Stimulated activated CD4-positive, alpha-beta T cell treated with anti-CD3 and anti-CD28 coated beads, Interleukin-12 subunit alpha, Interleukin-12 subunit beta, amount 100 ng/mL, for 4 hours (primary cell): ENCODE results near the gene RIPK4.
"Not testable (repeated sequence)": the region's sequence is repeated elsewhere in the genome, so short reads cannot be mapped to it uniquely, and the experiment has no call there.

ENCODE experiments used
- DNase-seq: peaks from one replicate; pipeline ENCODE4 v3.0.0-alpha.2; 2020

Gene RIPK4

DNA sequence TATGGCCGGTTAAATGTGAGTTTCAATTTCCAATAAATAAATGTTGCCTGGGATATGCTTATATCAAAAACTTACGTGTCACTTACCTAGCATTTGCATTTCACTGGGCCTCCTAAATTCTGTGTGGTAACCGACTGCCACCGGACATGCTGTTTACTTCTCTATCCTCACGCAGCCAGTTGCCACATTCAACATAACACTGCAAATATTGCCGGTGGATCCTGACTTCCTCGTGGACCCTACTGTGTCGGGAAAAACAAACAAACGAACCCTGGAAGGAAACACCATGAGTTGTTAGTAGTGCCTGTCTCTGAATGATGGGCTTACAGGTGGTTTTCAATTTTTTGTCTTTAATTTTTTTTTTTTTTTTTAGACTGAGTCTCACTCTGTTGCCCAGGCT, 54.1 kb downstream of the RIPK4 start:
- DNase-seq = no peak

- DNase-seq = no peak
These were observed 54.7 kb downstream of the RIPK4 start for GRCh38 chr21:41712201-41712600.

DNA sequence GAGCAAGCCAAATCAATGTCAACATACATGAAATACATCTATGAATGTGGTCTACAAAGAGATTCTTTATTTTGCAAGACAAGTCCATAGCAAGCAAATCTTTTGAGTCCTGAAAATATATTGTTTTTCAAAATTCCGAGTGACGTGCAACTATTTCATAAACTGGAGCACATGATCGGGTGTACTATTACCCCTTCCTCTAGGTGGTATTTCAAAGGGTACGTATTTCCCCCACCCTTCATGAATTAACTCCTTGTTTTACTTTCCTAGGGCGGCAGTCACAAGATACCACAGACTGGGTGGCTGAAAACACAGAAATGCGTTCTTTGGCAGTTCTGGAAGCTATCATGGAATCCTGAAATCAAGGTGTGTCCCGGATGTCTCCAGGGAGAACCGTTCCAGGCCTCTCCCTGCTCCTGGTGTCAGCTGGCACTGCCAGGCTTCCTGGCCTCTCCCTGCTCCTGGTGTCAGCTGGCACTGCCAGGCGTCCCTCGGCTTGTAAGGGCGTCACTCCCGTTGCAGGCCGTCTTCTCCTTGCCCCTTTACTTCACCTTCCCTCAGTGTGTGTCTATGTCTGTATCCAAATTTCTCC, 55.3 kb downstream of the RIPK4 start:
- no peak for DNase-seq

DNA sequence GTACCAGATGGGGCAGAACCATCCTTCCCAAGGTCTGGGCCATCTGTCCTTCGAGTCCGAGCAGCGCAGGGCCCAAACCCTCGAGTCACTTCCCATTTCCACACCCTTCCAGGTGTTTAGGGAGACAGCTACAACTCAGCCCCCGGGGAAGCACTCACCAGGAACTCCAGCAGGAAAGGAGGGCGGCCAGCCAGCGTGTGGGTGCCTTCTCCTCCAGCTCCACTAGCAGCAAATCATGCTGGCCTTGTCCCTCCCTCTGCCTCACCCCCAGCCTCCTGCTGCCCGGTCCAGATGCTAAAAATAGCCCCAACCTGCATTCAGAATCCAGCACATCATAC, 56.1 kb downstream of the RIPK4 start:
- DNase-seq = no peak

- no peak for DNase-seq
These were observed 56.7 kb downstream of the RIPK4 start for GRCh38 chr21:41709965-41710822.

GRCh38 chr21:41709166-41709565, 57.7 kb downstream of the RIPK4 start:
- no peak for DNase-seq

DNA sequence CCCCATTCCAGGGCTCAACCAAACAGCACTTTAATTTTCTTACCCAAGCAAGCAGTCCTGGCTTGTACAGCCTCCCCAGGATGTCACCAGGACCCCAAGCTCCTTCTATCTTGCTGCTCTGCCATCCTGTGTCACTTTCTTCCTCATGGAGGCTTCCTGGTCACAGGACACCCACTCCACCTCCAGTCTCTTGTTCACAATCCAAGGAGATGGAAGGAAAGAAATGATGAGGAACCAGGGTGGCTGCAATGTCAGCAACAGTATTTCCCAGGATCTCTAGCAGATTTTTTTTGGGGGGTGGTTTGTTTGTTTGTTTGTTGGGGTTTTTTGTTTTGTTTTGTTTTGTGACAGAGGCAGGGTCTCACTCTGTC, 58.9 kb downstream of the RIPK4 start:
- DNase-seq = no peak

DNA sequence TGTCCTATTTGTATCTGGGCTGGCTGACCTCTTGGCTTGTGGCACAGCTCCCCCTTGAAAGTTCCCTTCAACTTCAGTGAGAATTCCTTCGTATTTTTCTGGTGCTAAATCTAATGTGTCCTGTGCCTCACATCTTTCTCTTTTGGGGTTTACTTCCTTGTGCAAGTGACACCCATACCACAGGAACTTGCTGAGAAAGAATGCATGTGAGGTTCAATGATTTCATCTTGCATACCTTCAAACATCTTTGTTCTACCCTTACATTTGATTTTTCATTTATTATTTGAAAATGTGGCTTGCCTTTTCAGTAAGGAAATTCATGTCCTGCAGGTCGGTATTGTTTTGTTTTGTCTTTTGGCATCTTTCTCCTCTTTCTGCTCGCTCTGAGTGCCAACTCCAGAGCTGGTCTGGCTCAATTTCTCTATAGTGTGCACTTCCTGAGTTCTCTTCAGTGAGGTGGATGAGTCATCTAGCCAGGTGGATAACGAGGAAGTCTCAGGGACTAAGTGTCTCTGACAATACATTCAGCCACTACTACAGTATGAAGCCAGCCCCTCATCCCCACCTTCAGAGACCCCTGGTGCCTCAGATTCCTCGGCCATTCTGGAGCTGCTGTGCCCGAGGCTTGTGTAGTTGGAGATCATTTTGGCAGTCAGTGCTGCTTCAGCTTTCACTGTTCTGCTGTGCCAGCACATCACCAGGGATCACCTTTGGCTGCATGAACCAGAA, 59.5 kb downstream of the RIPK4 start:
- no peak for DNase-seq

DNA sequence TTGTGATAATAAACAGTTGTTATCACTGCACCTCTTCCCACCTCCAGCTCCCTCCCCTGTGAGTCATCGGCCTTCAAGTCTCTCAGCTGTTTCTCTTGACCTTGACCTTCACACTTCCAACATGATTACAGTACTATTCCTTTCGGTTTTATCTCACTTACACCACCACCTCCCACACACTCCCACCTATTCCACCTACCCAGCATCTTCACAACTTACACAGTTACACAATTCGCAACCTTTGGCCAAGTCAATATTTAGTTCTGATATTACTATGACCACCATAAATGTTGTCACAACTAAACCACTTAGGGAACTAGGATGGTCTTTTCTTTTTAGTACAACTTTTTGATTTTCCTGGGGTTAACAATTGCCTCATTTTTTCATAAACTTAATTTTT, 60.2 kb downstream of the RIPK4 start:
- DNase-seq = no peak

GRCh38 chr21:41706263-41706639, 60.6 kb downstream of the RIPK4 start:
- DNase-seq = no peak

DNA sequence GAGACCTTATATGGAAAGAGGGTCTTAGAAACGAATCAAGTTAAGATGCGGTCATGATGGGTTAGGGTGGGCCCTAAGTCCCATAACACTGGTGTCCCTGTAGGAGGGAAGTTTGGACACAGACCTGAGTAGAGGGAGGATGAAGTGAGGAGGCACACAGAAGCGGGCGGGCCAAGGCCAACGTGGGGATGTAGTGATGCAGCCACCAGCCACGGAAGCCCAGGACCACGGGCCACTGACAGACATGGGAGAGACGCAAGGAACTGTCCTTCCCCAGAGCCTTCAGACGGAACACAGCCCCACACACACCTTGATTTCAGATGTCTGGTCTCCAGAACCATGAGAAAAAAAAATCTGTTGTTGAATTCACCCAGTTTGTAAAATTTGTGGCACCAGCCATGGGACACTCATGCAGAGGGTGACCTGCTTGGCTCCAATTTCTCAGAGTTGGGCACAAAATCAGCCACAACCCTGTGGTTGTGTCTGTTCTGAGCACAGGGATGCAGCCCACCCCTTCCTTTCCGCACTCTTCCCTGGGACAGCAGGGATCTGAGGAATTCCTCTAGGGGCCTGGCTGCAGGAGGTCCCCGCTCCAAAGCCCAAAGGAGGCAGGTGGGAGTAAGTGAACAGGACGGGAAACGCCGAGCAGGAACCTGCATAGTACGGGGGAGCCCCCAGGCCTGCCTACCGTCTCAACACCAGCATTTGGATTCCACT, 61.1 kb downstream of the RIPK4 start:
- DNase-seq = no peak

- DNase-seq = no peak
These were observed 62.9 kb downstream of the RIPK4 start for GRCh38 chr21:41703857-41704501.

GRCh38 chr21:41701749-41702148, 65.1 kb downstream of the RIPK4 start:
- no peak for DNase-seq

DNA sequence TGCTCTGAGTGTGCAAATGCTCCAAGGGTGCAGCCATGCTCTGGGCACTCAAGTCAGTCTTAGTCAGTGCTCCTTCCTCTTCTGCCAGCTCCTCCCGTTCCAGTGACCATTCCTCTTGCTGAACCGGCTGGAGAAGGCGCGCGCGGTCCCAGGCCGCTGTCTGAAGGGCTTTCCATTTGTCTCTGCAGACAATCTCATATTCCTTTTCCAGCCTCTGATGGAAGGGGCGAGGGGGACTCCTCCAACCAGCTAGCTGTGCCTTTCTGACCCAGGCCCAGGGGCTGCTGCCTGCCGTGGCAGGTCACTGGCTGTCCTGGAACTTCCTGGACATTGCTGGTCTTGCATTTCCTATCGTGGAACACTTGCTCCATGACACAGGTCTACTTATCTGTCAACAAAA, 67.5 kb downstream of the RIPK4 start:
- no peak for DNase-seq

GRCh38 chr21:41698071-41698470, 68.8 kb downstream of the RIPK4 start:
- DNase-seq = no peak

DNA sequence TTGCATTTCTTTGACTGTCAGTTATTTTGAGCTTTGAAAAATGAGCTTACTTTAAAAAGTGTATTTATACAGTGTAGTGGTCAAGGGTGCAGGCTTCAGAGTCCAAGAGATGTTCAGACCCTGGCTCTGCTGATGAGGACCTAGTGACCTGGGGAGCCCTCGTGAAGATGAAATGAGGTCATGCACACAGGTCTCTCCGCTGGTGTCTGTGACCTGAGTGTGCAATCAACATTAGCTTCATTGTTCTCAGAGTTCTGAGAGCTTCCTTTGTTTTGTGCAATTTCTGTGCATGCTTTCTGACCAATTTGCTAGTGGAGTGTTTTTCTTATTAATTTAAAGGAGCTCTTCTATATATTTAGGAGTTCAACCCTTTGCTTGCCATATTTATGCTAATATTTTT, 71.3 kb downstream of the RIPK4 start:
- DNase-seq = no peak

DNA sequence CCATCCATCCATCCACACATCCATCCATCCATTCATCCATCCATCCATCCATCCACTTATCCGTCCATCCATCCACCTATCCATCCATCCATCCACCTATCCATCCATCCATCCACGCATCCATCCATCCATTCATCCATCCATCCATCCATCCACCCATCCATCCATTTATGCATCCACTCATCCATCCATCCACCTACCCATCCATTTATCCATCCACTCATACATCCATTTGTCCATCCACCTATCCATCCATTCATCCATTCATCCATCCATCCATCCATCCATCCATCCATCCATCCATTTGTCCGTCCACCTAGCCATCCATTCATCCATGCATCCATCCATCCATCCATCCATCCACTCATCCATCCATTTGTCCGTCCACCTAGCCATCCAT, 72.8 kb downstream of the RIPK4 start:
- not testable (repeated sequence) for DNase-seq

DNA sequence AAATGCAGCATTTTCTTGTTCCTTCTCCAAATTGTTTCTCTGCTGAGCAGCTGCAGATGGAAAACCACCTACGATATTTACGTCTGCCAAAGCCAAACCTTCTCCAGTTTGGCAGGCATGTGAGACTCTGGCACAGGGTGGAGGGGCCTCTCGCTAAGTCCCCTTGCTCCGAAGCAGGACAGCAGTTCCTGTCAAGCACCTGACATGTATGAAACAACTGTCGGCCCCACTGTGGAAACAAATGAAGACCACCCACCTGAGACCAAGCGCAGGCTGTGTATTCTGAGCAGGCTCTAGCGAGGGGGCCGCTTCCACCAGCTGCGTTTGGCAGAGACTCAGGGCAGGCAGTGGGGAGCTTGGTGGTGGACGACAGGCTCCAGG, 74.7 kb downstream of the RIPK4 start:
- DNase-seq = no peak

GRCh38 chr21:41691205-41692184, 75.4 kb downstream of the RIPK4 start:
- no peak for DNase-seq
